GM18526 (cell line): Measurements from ENCODE around the gene BPHL.

Experiments used
- POLR2A ChIP-seq: IDR thresholded peaks from 3 replicates; pipeline ENCODE4 v1.6.1; 2011; ENCODE audit not compliant: insufficient read length; ENCODE audit errors: extremely low read depth

The BPHL gene

DNA sequence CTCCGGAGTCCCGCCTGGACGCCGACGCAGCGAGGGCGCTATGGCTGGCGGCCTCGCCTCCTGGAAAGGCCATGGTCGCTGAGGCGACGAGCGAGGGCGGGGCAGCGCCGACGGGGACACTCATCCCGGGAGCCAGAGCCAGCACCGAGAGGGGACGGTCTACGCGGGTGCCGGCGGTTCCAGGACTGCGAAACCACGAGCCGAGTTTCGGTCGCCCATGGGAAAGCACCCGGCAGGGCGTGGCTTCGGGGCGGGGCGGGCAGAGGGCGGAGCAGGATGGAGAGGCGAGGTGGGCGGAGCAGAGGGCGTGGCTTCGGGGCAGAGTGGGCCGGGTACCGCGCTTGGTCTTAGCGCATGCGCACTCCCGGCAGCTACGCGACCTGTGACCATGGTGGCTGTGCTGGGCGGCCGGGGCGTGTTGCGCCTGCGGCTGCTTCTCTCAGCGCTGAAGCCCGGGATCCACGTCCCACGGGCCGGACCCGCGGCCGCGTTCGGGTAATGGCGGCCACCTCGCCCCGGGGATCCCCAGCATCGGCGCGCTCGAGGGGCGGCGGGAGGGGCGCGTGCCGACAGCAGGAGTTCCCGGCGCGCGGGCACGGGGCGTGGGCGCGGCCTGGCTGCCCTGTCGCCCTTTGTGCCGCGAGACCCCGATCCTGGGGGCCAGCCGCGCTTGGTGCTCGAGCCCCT is at the start of gene BPHL:
TSS of gene BPHL (plus strand) at position 359 of the 687 bp plus-strand sequence. CDS start at position 389, 30 bp downstream.
- peak; percentile 63 for TF ChIP-seq POLR2A

DNA sequence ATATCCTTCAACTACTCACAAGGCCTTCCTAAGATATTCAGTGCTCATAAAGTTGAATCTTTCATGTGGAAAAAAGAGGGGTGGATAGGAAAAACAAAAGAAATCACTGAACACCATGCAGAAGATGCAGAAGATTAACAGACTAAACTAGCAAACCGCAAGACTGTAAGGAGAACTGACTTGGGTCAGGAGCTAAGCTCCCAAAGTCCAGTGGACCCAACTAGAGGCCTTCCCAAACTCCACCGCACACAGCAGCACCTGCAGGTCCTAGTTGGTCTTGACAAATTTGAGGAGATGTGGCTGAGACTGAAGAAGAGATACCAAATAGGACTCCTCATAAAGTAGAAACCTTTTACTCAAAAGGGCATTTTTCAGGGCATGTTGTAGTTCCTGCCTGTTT is 46.9 kb upstream of the BPHL start:
- no peak for TF ChIP-seq POLR2A

GRCh38 chr6:3072798-3073197 is 45.7 kb upstream of the BPHL start:
- TF ChIP-seq POLR2A, result no peak

DNA sequence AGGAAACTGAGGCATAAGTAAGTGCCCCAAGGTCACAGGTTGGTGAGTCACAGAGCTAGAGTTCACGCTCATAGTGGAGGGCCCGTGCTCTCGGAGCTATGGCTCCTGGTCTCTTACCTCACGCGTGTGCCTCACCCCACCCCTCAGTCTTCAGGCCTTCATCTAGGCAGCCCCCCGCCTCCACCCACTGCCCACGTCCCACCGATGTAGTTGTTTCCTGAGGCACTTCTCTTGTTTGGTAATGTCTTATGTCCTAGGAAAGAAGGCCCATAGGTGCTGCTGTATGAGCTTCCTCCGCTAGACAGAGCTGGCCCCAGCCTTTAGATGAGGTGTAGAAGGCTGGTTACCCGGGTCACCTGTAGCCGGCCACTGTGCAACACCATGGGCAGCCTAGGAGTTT is 45.1 kb upstream of the BPHL start:
- no peak for TF ChIP-seq POLR2A

DNA sequence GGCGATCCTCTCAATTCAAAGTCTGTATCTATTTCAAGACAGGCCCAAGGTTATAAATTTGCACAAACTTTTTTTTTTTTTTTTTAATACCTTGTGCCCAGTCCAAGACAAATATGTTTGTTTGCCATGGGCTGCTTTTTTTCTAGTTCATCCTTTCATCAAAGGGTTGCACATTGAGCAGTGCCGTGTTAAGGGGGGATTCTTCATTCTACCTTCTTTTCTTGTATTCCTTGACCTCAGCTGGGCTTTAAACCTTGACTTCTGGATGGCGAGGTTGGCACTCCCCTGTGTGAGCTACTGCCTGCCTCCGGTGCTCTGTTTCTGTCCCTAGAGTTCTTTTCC is 42.8 kb upstream of the BPHL start:
- no peak for TF ChIP-seq POLR2A

DNA sequence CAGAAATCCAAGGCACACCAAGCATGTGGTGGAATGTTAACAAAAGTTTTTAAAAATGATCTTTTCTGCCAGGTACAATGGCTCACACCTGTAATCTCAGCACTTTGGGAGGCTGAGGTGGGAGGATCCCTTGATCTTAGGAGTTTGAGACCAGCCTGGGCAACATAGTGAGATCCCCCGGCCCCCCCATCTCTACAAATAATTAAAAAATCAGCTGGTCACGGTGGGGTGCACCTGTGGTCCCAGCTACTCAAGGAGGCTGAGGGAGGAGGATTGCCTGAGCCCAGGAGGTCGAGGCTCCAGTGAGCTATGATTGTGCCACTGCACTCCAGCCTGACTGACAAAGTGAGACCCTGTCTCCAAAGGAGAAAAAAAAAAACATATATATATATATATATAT is 42.2 kb upstream of the BPHL start:
- TF ChIP-seq POLR2A, result no peak

GRCh38 chr6:3077430-3077829 is 41.1 kb upstream of the BPHL start:
- TF ChIP-seq POLR2A, result no peak

GRCh38 chr6:3079682-3080081 is 38.8 kb upstream of the BPHL start:
- no peak for TF ChIP-seq POLR2A

- no peak for TF ChIP-seq POLR2A
These were observed 36.6 kb upstream of the BPHL start for GRCh38 chr6:3081960-3082359.

DNA sequence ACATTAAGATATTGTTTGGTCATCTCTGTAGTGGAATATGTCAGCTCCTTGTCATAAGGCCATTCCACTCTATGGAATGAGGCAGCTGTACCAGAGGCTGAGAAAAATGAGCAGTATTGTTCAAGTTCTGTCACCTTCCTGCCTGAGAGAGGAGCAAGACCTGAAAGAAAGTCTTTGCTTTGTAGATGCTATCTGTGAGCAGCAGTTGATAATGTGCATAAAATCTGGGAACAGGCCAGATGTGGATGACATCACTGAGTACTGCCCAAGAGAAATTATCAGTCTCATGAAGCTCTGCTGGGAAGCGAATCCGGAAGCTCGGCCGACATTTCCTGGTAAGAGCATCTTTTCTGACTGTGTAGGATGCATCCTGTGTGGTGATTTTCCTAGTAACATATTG is 33.4 kb upstream of the BPHL start:
- no peak for TF ChIP-seq POLR2A

DNA sequence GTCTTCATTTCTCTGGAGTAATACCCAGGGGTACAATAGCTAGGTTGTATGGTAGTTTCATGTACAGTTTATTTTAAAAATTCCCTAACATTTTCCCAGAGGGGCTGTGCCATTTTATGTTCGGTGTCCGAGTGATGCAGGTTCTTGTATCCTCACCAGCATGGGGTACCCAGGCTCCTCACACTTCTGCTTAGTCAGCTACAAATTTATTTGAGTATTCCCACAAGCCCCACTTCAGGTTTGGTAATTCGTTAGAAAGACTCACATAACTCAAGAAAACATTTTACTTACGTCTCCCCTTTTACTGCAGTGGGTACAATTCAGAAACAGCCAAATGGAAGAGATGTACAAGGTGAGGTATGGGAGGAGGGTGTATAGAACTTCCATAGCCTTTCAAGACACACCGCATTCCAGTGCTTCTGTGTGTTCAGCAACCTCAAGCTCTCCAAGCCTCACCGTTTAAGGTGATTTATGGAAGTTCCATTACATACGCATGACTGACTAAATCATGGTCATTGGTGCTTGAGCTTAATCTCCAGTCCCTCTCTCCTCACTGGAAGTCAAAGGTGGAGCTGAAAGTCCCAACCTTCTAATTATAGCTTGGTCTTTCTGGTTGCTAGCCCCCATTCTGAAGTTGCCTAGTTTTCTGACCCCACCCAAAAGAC is 32.1 kb upstream of the BPHL start:
- no peak for TF ChIP-seq POLR2A

- no peak for TF ChIP-seq POLR2A
These were observed 30.1 kb upstream of the BPHL start for GRCh38 chr6:3088446-3088845.

DNA sequence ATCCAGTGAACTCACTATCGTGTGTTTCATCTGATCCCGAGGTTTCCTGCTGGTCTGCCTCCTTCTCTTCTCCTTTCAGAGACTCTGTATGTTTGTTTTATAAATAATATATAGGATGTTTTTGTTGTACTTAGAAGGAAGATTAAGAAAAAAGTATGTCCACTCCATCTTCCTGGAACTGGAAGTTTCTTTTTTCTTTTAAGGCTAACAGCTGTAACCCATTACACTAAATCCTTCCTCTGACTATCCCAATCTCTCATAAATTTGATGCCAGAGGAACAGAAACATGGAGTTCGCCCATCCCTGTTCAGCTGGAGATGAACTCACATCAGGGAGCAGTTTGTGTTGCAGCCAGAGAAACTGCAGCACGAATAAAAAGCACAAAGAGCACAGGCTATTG is 29.5 kb upstream of the BPHL start:
- TF ChIP-seq POLR2A, result no peak

DNA sequence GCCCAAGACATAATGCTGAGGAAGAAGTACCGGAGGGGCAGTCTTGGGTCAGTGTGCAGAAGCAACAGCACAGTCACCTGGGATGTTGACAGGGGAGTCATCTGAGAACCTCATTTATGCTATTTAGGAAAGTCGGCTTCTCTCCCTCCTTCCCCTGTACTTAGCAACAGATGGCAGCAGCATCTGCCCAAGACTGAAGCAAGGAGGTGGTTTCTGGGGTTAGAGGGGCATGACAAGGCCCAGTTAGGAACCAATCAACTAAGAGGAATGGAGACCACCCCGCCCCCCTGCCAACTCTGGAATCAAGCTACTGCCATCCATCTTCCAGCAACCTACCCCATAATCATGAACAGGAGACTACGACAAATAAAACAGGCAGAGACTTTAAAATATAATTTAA is 28.5 kb upstream of the BPHL start:
- TF ChIP-seq POLR2A, result no peak

GRCh38 chr6:3094815-3095214 is 23.7 kb upstream of the BPHL start:
- TF ChIP-seq POLR2A, result no peak

- TF ChIP-seq POLR2A, result no peak
These were observed 15.6 kb upstream of the BPHL start for GRCh38 chr6:3102875-3103274.

DNA sequence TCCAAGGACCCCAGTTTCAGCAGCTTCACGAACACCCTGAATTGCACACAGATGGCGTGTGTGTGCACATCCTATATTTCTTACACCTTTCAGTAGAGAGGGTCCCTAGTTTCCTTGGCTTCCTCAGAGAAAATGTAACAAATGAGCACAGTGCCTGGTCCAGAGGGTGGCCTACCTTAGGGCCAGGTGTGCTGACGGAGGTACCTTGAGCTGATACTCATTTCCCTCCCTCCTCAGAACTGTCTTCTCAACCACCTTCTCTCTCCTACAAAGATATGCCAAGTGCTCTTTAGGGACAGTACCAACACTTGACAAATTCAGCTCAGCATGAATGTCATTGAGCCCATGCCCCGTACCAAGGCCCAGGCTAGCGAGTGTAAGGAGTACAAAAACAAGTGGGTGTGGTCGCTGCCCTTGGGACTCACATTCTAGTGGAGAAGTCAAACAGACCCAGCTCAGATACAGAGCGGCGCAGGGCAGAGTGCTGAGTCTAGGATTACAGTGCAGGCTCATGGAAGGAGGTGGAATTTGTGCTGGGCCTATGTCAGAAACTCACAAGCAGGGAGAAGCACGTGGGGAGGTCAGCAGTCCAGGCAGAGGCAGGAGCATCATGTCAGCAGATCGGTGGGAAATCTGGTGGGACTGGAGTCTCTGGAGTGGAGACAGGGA is 9.6 kb upstream of the BPHL start:
- no peak for TF ChIP-seq POLR2A

DNA sequence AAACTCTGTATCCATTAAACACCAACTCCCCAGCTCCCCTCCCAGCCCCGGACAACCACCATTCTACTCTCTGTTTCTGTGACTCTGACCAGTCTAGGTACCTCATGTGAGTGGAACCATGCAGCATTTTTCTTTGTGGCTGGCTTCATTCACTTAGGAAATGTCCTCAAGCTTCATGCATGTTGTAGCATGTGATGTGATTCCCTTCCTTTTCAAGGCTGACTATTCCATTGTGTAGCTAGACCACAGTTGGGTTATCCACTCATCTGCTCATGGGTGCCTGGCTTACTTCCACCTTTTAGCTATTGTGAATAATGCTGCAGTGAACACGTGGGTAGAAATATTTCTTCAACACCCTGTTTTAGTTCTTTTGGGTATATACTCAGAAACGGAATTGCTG is 8.8 kb upstream of the BPHL start:
- no peak for TF ChIP-seq POLR2A
